NB4 (cell line): ENCODE results near the gene NFIA.

Experiments
- DNase-seq: peaks from one replicate; pipeline ENCODE4 v3.0.0; 2010; ENCODE audit warnings: low read depth
- H3K4me3 ChIP-seq: one replicate; pipeline ENCODE4 v1.5.1; 2011; ENCODE audit warnings: mild to moderate bottlenecking, low read depth, low read length, moderate library complexity
- MYC ChIP-seq: IDR thresholded peaks from 2 replicates; pipeline ENCODE4 v1.6.1; 2011; ENCODE audit warnings: low read depth, low read length
- POLR2A ChIP-seq: IDR thresholded peaks from 2 replicates; pipeline ENCODE4 v1.6.1; 2011; ENCODE audit warnings: mild to moderate bottlenecking; ENCODE audit not compliant: insufficient read length; ENCODE audit errors: extremely low read depth
- TF ChIP-seq, protein P1 (sequence below): IDR thresholded peaks from one replicate; pipeline ENCODE4 v1.5.1; 2012; ENCODE audit warnings: low read depth, low read length
- TF ChIP-seq, protein P2 (sequence below): IDR thresholded peaks from 2 replicates; pipeline ENCODE4 v1.6.1; 2011; ENCODE audit warnings: low read depth, low read length

The NFIA gene

DNA sequence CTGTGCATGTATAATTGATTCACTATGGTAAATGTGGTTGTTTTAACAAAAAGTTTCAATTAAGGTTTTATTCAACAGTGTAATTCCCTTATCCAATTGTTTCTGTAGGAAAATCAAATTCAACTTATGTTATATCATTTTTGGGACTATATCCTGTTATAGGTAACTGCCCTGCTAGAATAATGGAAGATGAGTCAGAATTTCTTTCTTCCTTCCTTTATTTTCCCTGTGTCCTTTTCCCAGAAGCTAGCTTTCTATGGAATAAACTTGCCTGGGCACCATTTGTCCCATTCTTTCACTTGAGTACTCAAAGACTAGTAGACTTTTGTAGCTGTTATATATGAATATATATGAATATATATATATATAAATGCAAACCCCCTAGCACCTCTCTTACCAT, 341.3 kb downstream of the NFIA start:
- no peak for DNase-seq
- H3K4me3 ChIP-seq: no peak overlapping the region
- TF ChIP-seq, protein P1, sequence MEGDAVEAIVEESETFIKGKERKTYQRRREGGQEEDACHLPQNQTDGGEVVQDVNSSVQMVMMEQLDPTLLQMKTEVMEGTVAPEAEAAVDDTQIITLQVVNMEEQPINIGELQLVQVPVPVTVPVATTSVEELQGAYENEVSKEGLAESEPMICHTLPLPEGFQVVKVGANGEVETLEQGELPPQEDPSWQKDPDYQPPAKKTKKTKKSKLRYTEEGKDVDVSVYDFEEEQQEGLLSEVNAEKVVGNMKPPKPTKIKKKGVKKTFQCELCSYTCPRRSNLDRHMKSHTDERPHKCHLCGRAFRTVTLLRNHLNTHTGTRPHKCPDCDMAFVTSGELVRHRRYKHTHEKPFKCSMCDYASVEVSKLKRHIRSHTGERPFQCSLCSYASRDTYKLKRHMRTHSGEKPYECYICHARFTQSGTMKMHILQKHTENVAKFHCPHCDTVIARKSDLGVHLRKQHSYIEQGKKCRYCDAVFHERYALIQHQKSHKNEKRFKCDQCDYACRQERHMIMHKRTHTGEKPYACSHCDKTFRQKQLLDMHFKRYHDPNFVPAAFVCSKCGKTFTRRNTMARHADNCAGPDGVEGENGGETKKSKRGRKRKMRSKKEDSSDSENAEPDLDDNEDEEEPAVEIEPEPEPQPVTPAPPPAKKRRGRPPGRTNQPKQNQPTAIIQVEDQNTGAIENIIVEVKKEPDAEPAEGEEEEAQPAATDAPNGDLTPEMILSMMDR: no peak
- no peak for TF ChIP-seq POLR2A
- TF ChIP-seq, protein P2, sequence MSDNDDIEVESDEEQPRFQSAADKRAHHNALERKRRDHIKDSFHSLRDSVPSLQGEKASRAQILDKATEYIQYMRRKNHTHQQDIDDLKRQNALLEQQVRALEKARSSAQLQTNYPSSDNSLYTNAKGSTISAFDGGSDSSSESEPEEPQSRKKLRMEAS: no peak
- TF ChIP-seq MYC: no peak

DNA sequence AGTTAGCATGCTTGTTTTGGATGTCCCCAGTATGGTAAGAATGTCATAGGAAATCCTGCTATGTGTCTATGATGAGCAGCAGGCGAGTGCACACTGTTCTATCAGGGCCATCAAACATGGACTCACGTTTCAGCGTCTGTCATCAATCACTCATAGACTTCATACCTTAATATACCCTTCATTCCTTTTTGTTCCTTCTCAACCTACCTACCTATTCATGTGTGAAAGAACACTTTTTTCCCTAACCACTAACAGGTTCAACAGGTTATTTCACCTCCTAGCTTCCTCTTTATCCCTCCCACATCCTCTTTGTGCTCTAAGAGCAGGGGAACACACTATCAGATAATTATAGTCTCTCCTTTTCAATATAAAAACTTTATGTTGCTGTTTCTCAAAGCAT, 342.0 kb downstream of the NFIA start:
- TF ChIP-seq, protein P1: no peak
- TF ChIP-seq MYC (no peak), POLR2A (no peak)
- TF ChIP-seq, protein P2: no peak
- DNase-seq: no peak
- no peak overlapping the region for H3K4me3 ChIP-seq

DNA sequence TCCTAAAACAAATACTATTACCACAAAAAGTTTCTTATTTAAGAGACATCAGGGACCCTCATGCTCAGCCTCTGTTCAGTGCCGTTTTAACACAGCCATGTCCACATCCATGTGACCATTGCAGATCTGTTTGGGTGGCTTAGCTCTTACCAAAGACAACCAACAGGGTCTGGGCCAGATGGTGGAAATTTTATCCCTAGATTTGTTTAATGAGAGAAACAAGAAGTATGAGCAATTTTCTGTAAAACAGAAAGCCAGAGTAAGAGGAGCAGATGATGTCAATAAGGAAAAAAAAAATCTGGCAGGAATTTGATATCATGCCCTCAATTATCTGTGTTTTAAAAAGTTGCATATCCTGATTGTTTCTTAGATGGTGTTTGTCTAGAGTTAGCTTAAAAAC, 342.7 kb downstream of the NFIA start:
- DNase-seq: no peak
- TF ChIP-seq, protein P1: no peak
- TF ChIP-seq POLR2A (no peak), MYC (no peak)
- TF ChIP-seq, protein P2: no peak
- H3K4me3 ChIP-seq: no peak overlapping the region

DNA sequence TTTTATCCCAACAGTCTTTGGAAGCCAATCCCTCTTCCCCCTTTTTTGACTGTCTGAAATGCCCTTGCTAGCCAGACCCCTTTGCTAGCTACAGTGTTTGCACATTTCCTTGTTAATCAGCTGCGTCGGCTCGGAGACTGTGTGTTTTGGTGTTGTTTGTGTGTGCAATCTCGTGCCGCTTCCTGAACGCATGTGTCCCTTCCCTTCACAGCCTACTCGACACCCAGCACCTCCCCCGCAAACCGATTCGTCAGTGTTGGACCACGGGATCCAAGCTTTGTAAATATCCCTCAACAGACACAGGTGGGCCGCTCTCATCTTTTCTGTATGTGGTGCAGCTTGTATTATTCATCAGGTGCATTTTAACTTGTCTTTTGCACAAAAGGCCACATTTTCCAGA, 343.9 kb downstream of the NFIA start:
- H3K4me3 ChIP-seq: no peak overlapping the region
- TF ChIP-seq, protein P2: no peak
- TF ChIP-seq POLR2A: no peak
- TF ChIP-seq, protein P1: no peak
- no peak for TF ChIP-seq MYC
- no peak for DNase-seq

DNA sequence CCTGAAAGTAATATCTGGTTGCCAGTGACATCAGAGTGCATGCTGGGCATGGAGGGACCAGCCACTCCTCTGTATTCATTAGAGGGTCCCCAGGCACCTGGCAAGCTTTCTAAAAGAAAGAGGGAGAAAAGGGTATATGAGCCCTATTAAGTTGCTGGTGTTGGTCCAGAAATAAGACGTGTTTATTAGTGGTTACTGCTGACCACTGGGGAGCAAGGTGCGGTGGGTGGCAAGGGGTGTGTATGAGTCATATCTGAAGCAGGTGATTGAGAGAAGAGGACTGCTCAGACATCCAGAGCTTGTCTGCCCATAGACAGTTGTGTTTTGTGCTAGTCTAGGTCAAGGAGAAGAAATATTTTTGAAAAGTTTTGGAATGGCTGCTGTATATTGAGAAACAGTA, 344.5 kb downstream of the NFIA start:
- DNase-seq: no peak
- H3K4me3 ChIP-seq: no peak overlapping the region
- TF ChIP-seq, protein P2: no peak
- TF ChIP-seq, protein P1: no peak
- TF ChIP-seq MYC: no peak
- TF ChIP-seq POLR2A: no peak

DNA sequence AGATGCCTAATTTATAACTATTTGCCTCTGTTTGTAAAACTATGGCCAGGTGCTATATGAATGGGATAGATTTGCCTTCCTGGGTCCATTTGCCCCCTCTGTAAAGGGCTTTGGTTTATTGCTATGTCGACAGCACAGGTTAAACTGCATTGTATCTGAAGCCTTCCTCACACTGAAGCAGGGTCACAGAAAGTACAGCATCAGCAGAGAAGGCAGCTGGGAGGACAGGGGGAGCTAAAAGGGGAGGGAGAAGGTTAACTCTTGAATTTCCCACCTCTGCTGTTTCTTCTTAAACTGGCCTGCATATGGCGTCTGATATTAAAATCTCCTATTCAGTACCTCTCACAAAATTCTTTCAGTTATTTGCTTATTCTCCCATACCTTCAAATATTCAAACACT, 345.1 kb downstream of the NFIA start:
- no peak for DNase-seq
- no peak overlapping the region for H3K4me3 ChIP-seq

More for the DNA sequence above, 345.1 kb downstream of the NFIA start:
- TF ChIP-seq, protein P1: no peak
- TF ChIP-seq, protein P2: no peak
- no peak for TF ChIP-seq MYC
- TF ChIP-seq POLR2A: no peak
